Suprapubic skin (tissue), 4 donors: ENCODE results near the gene LRRFIP1. TPM values are rescaled to one million over a fixed set of nuclear protein-coding genes. Genes with fewer than 3 reads are reported as not detected.
A peak's percentile ranks its signal among the peaks of the same experiment; 100 is the strongest.

Experiments
- DNase-seq, 2 donors: peaks; one replicate each; pipeline ENCODE4 v3.0.0-alpha.2; 2019; ENCODE audit warnings: low spot score in 2 of 2
- H3K27ac ChIP-seq: fragments of 200-600 bp; sonication (generic); one replicate; pipeline ENCODE4 v1.5.1; 2019
- H3K27me3 ChIP-seq: fragments of 200-600 bp; sonication (generic); one replicate; pipeline ENCODE4 v1.5.1; 2019
- H3K36me3 ChIP-seq: fragments of 200-600 bp; sonication (generic); one replicate; pipeline ENCODE4 v1.5.1; 2019
- H3K4me1 ChIP-seq: fragments of 200-600 bp; sonication (generic); one replicate; pipeline ENCODE4 v1.5.1; 2019
- H3K4me3 ChIP-seq: fragments of 200-600 bp; sonication (generic); one replicate; pipeline ENCODE4 v1.5.1; 2019; ENCODE audit warnings: mild to moderate bottlenecking
- H3K9me3 ChIP-seq: fragments of 200-600 bp; sonication (generic); one replicate; pipeline ENCODE4 v1.5.1; 2019
- EP300 ChIP-seq: sonication (generic); formaldehyde crosslinking; IDR thresholded peaks from one replicate; pipeline ENCODE4 v1.6.1; 2017; ENCODE audit warnings: antibody characterized with exemption
- POLR2A ChIP-seq, 2 donors: fragments of 450-650 bp; IDR thresholded peaks; one replicate each; pipeline ENCODE4 v1.6.1; 2017; ENCODE audit warnings: antibody characterized with exemption in 2 of 2, mild to moderate bottlenecking in 2 of 2, moderate library complexity in 2 of 2
- POLR2AphosphoS5 ChIP-seq, 3 donors: sonication (generic); formaldehyde crosslinking; IDR thresholded peaks; one replicate each; pipeline ENCODE4 v1.6.1; 2017; ENCODE audit warnings: antibody characterized with exemption in 3 of 3
- WGBS: methylation state at CpG from one replicate; pipeline ENCODE4 v1.1.5; 2018; 5-methylcytosine and 5-hydroxymethylcytosine counted together
- total RNA-seq, 4 donors: library from RNA; depleted of rRNA; stranded (reverse); fragments of >200 nt; gene quantifications; one replicate each; pipeline ENCODE4 v1.1.0, GENCODE V29; 2016
- TF ChIP-seq, protein P1 (sequence below), 2 donors: fragments of 200-600 bp in 1 of 2; fragments of 450-650 bp in 1 of 2; sonication (generic) in 1 of 2; IDR thresholded peaks; one replicate each; pipeline ENCODE4 v1.5.1; 2016 to 2019; ENCODE audit warnings: antibody characterized with exemption in 2 of 2, mild to moderate bottlenecking in 1 of 2, moderate library complexity in 1 of 2

The LRRFIP1 gene
- total RNA-seq, 4 donors from 2014 or later = 100 to 150 (median 109) TPM

DNA sequence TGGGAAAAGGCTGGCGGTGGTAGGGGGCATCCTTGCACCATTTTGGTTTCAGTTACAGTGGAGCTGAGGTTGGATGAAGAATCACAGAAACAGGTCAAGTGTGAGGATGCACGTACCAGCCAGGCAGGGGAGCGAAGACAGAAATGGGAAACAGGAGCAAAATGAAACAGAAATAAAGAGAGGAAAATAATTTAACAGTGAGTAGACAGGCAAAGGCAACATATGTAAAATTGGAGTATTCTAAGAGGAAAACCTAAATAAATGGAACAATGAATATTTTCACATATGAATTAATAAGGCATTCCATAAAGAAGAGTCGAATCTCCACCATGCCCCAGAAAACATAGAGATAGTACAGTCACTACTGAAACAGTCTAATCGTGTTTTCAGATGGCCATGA, 29.7 kb downstream of the LRRFIP1 start:
- no peak for DNase-seq
- H3K4me3 ChIP-seq = no peak overlapping the region
- no peak overlapping the region for H3K27ac ChIP-seq
- TF ChIP-seq POLR2A (IDR thresholded peaks at IDR 0.05) = no peak
- TF ChIP-seq POLR2AphosphoS5 (IDR thresholded peaks at IDR 0.05) = no peak
- TF ChIP-seq, protein P1, sequence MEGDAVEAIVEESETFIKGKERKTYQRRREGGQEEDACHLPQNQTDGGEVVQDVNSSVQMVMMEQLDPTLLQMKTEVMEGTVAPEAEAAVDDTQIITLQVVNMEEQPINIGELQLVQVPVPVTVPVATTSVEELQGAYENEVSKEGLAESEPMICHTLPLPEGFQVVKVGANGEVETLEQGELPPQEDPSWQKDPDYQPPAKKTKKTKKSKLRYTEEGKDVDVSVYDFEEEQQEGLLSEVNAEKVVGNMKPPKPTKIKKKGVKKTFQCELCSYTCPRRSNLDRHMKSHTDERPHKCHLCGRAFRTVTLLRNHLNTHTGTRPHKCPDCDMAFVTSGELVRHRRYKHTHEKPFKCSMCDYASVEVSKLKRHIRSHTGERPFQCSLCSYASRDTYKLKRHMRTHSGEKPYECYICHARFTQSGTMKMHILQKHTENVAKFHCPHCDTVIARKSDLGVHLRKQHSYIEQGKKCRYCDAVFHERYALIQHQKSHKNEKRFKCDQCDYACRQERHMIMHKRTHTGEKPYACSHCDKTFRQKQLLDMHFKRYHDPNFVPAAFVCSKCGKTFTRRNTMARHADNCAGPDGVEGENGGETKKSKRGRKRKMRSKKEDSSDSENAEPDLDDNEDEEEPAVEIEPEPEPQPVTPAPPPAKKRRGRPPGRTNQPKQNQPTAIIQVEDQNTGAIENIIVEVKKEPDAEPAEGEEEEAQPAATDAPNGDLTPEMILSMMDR (IDR thresholded peaks at IDR 0.05) = no peak
- no peaks in the 10 kb centered on the region for H3K27me3 ChIP-seq
- H3K4me1 ChIP-seq = peaks cover 19% of the 10 kb centered on the region
- no peaks in the 10 kb centered on the region for H3K36me3 ChIP-seq
- 95% methylated on average over 5 of the region's 5 CpGs for WGBS
- no peaks in the 10 kb centered on the region for H3K9me3 ChIP-seq

GRCh38 chr2:237660381-237660900, 33.1 kb downstream of the LRRFIP1 start:
- peak overlapping the region; percentile 60 for H3K27ac ChIP-seq
- DNase-seq = no peak
- no peak for TF ChIP-seq POLR2A (IDR thresholded peaks at IDR 0.05)
- H3K4me1 ChIP-seq = peaks cover 40% of the 10 kb centered on the region
- no peaks in the 10 kb centered on the region for H3K36me3 ChIP-seq
- 54% methylated on average over 5 of the region's 5 CpGs for WGBS
- H3K27me3 ChIP-seq = no peaks in the 10 kb centered on the region
- no peak overlapping the region for H3K4me3 ChIP-seq
- no peaks in the 10 kb centered on the region for H3K9me3 ChIP-seq

DNA sequence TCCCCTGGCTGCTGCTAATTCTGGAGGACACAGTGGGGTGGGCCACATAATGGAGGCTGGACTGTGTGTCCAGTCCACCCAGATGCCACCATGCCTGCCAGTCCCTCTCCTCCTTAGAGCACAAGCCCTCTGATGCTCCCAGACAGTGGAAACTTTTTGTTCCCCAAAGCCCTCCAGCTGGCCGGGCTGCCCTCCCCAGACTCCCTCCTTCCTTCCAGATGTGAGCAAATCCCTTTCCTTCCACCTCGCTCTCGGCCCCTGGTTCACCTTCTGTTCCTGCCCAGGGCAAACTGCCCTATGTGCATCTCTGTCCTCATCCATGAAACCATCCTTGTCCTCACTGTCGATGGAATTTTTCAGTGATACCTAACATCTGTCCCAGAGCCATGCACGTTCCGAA, 33.9 kb downstream of the LRRFIP1 start:
- TF ChIP-seq POLR2AphosphoS5 (IDR thresholded peaks at IDR 0.05) = no peak
- no peak for TF ChIP-seq EP300
- TF ChIP-seq, protein P1 (IDR thresholded peaks at IDR 0.05) = no peak
- TF ChIP-seq POLR2A (IDR thresholded peaks at IDR 0.05) = no peak
- peak overlapping the region; percentile 60 for H3K27ac ChIP-seq
- no peaks in the 10 kb centered on the region for H3K9me3 ChIP-seq
- 82% methylated on average over 6 of the region's 6 CpGs for WGBS
- no peaks in the 10 kb centered on the region for H3K36me3 ChIP-seq
- H3K4me3 ChIP-seq = no peak overlapping the region
- DNase-seq = no peak
- H3K4me1 ChIP-seq = peaks cover 40% of the 10 kb centered on the region
- no peaks in the 10 kb centered on the region for H3K27me3 ChIP-seq

DNA sequence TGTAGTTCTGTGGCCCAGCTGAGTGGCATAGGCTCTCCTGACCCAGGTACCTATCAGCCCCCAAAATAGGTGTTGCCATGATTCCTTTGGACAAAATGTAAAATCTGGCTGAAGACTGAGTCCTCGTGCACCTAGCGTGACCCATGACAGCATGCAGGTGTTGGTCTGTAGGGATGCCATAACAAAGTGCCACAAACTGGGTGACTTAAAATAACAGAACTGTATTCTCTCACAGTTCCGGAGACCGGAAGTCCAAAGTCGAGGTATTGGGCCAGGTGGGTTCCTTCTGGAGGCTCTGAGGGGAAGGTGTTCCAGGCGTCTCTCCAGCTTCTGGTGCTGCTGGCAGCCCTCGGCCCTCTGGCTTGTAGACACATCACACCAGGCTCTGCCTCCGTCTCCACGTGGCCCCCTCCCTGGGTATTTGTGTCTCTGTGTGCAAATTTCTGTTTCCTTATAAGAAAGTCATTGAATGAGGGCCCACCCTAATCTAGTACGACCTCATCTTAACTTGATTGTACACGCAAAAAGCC, 34.5 kb downstream of the LRRFIP1 start:
- H3K9me3 ChIP-seq = no peaks in the 10 kb centered on the region
- H3K4me3 ChIP-seq = no peak overlapping the region
- DNase-seq = no peak
- no peaks in the 10 kb centered on the region for H3K36me3 ChIP-seq
- H3K27me3 ChIP-seq = no peaks in the 10 kb centered on the region
- no peak for TF ChIP-seq POLR2AphosphoS5 (IDR thresholded peaks at IDR 0.05)
- WGBS = 71% methylated on average over 8 of the region's 11 CpGs
- H3K4me1 ChIP-seq = peaks cover 40% of the 10 kb centered on the region
- peak overlapping the region; percentile 45 for H3K27ac ChIP-seq

- H3K36me3 ChIP-seq = no peaks in the 10 kb centered on the region
- TF ChIP-seq EP300 = no peak
- peak in 2 of 3 donors; percentile 55 to 87 for TF ChIP-seq POLR2AphosphoS5 (IDR thresholded peaks at IDR 0.05)
- peaks cover 40% of the 10 kb centered on the region for H3K4me1 ChIP-seq
- H3K27me3 ChIP-seq = no peaks in the 10 kb centered on the region
- H3K4me3 ChIP-seq = no peak overlapping the region
- H3K27ac ChIP-seq = peak overlapping the region; percentile 35
- peak; percentile 95 to 98 for DNase-seq
- 14% methylated on average over 13 of the region's 13 CpGs for WGBS
- no peaks in the 10 kb centered on the region for H3K9me3 ChIP-seq
These were observed 35.3 kb downstream of the LRRFIP1 start for GRCh38 chr2:237662671-237663093.

GRCh38 chr2:237663517-237664110, 36.2 kb downstream of the LRRFIP1 start:
- Histone ChIP-seq H3K36me3 (no peaks in the 10 kb centered on the region), H3K4me1 (peaks cover 40% of the 10 kb centered on the region), H3K27ac (peak overlapping the region; percentile 35), H3K4me3 (no peak overlapping the region), H3K9me3 (no peaks in the 10 kb centered on the region), H3K27me3 (no peaks in the 10 kb centered on the region)
- TF ChIP-seq POLR2A (IDR thresholded peaks at IDR 0.05) (no peak), EP300 (no peak), POLR2AphosphoS5 (IDR thresholded peaks at IDR 0.05) (no peak)
- TF ChIP-seq, protein P1 (IDR thresholded peaks at IDR 0.05) = no peak
- DNase-seq = no peak
- WGBS = 74% methylated on average over 12 of the region's 12 CpGs
